Measurements from ENCODE around the gene PNPO.

DNA sequence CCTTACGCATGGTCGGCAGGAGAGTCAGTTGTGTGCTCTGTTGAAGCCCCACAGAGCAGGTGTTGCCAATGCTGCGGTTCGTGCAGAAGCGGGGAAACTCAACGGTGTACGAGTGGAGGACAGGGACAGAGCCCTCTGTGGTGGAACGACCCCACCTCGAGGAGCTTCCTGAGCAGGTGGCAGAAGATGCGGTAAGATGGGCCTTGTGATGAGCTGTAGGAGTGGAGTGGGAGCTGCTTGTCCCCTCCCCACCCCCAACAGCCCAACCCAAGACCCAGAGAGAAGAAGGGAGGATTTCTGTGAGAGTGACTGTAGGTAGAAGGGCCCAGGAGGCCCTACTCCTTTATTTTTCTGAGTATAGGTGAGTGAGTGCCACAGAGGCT lies 34.4 kb downstream of the PNPO start:
- TF ChIP-seq, protein P1, sequence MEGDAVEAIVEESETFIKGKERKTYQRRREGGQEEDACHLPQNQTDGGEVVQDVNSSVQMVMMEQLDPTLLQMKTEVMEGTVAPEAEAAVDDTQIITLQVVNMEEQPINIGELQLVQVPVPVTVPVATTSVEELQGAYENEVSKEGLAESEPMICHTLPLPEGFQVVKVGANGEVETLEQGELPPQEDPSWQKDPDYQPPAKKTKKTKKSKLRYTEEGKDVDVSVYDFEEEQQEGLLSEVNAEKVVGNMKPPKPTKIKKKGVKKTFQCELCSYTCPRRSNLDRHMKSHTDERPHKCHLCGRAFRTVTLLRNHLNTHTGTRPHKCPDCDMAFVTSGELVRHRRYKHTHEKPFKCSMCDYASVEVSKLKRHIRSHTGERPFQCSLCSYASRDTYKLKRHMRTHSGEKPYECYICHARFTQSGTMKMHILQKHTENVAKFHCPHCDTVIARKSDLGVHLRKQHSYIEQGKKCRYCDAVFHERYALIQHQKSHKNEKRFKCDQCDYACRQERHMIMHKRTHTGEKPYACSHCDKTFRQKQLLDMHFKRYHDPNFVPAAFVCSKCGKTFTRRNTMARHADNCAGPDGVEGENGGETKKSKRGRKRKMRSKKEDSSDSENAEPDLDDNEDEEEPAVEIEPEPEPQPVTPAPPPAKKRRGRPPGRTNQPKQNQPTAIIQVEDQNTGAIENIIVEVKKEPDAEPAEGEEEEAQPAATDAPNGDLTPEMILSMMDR (IDR thresholded peaks at IDR 0.05) = no peak
- TF ChIP-seq POLR2A (IDR thresholded peaks at IDR 0.05) = no peak

All from thyroid gland (tissue), 4 donors.